WTC11 (cell line): ENCODE data around the gene CLCF1. TPM values are rescaled to one million over a fixed set of nuclear protein-coding genes. Genes with fewer than 3 reads are reported as not detected.

Source experiments
- ATAC-seq: fragments of 200-7000 bp; cut with Tn5 transposase; 2 replicates; pipeline ENCODE4 v1.10.0; 2021; ENCODE audit warnings: mild to moderate bottlenecking, moderate library complexity
- CTCF ChIA-PET: fragments of 300-600 bp; sonication (Branson Sonifier 250); formaldehyde crosslinking; loops from one replicate; lab custom pipeline; 2021; ENCODE audit warnings: antibody characterized with exemption; lab: Charles Lee
- POLR2A ChIA-PET: fragments of 350-600 bp; sonication (Branson Sonifier 250); formaldehyde crosslinking; loops from one replicate; lab custom pipeline; 2021; ENCODE audit warnings: antibody characterized with exemption; lab: Charles Lee
- DNase-seq: peaks from one replicate; pipeline ENCODE4 v3.0.0; 2021; ENCODE audit warnings: low spot score
- H3K27ac Mint-ChIP-seq: 2 replicates; pipeline ENCODE4 v1.8.0; 2021; ENCODE audit warnings: mixed read lengths
- H3K27me3 Mint-ChIP-seq: 2 replicates; pipeline ENCODE4 v1.8.0; 2021; ENCODE audit warnings: low read depth, mild to moderate bottlenecking, moderate library complexity, mixed read lengths
- H3K36me3 Mint-ChIP-seq: 2 replicates; pipeline ENCODE4 v1.8.0; 2021; ENCODE audit warnings: mixed read lengths
- H3K4me1 Mint-ChIP-seq: 2 replicates; pipeline ENCODE4 v1.8.0; 2022; ENCODE audit warnings: mixed read lengths
- H3K4me3 Mint-ChIP-seq: 2 replicates; pipeline ENCODE4 v1.8.0; 2021; ENCODE audit warnings: mild to moderate bottlenecking, moderate library complexity, mixed read lengths
- H3K9me3 Mint-ChIP-seq: 2 replicates; pipeline ENCODE4 v1.8.0; 2021; ENCODE audit warnings: mixed read lengths
- ATF2 ChIP-seq: sonication (generic); formaldehyde crosslinking; IDR thresholded peaks from 2 replicates; pipeline ENCODE4 v1.8.1; 2022; ENCODE audit warnings: low read depth, missing genetic modification reagents, borderline replicate concordance
- ATF3 ChIP-seq: sonication (generic); formaldehyde crosslinking; conservative IDR thresholded peaks from 2 replicates; pipeline ENCODE4 v1.8.1; 2022; ENCODE audit warnings: mild to moderate bottlenecking, missing genetic modification reagents
- GRHL2 ChIP-seq: fragments of 250-450 bp; sonication (Bioruptor Pico); IDR thresholded peaks from 2 replicates; pipeline ENCODE4 v1.8.0; 2022; ENCODE audit warnings: mild to moderate bottlenecking, moderate library complexity; ENCODE audit not compliant: insufficient replicate concordance, severe bottlenecking
- KAT7 ChIP-seq: sonication (generic); formaldehyde crosslinking; IDR thresholded peaks from 2 replicates; pipeline ENCODE4 v1.8.1; 2023; ENCODE audit warnings: missing genetic modification reagents, mild to moderate bottlenecking, borderline replicate concordance
- MAX ChIP-seq: sonication (generic); formaldehyde crosslinking; IDR thresholded peaks from 2 replicates; pipeline ENCODE4 v1.8.0; 2022; ENCODE audit warnings: mild to moderate bottlenecking, missing genetic modification reagents
- NFATC4 ChIP-seq: fragments of 250-450 bp; sonication (Bioruptor Pico); IDR thresholded peaks from 2 replicates; pipeline ENCODE4 v1.9.0; 2021; ENCODE audit warnings: mild to moderate bottlenecking
- SMAD4 ChIP-seq: sonication (generic); formaldehyde crosslinking; IDR thresholded peaks from 2 replicates; pipeline ENCODE4 v1.8.0; 2022; ENCODE audit warnings: mild to moderate bottlenecking, missing genetic modification reagents
- ZBTB21 ChIP-seq: sonication (generic); formaldehyde crosslinking; IDR thresholded peaks from 2 replicates; pipeline ENCODE4 v1.8.1; 2023; ENCODE audit warnings: mild to moderate bottlenecking, missing genetic modification reagents, borderline replicate concordance
- ZNF263 ChIP-seq: sonication (generic); formaldehyde crosslinking; IDR thresholded peaks from 2 replicates; pipeline ENCODE4 v1.8.1; 2022; ENCODE audit warnings: low read depth, mild to moderate bottlenecking, moderate library complexity, missing genetic modification reagents
- total RNA-seq: library from RNA; stranded (reverse); gene quantifications from 3 replicates; pipeline ENCODE4 v1.2.3, GENCODE V29; 2021
- TF ChIP-seq, protein P1 (sequence below): sonication (generic); formaldehyde crosslinking; IDR thresholded peaks from 2 replicates; pipeline ENCODE4 v1.8.1; 2022; ENCODE audit warnings: low read depth, mild to moderate bottlenecking, moderate library complexity, missing genetic modification reagents, borderline replicate concordance
- TF ChIP-seq, protein P2 (sequence below): sonication (generic); formaldehyde crosslinking; IDR thresholded peaks from 2 replicates; pipeline ENCODE4 v1.8.1; 2023; ENCODE audit warnings: mild to moderate bottlenecking, missing genetic modification reagents, borderline replicate concordance
- TF ChIP-seq, protein P3 (sequence below): fragments of 250-450 bp; sonication (Bioruptor Pico); IDR thresholded peaks from 2 replicates; pipeline ENCODE4 v1.8.0; 2021; ENCODE audit warnings: mild to moderate bottlenecking

The CLCF1 gene
- total RNA-seq, 1 experiment from 2014 or later: 0.92 TPM

DNA sequence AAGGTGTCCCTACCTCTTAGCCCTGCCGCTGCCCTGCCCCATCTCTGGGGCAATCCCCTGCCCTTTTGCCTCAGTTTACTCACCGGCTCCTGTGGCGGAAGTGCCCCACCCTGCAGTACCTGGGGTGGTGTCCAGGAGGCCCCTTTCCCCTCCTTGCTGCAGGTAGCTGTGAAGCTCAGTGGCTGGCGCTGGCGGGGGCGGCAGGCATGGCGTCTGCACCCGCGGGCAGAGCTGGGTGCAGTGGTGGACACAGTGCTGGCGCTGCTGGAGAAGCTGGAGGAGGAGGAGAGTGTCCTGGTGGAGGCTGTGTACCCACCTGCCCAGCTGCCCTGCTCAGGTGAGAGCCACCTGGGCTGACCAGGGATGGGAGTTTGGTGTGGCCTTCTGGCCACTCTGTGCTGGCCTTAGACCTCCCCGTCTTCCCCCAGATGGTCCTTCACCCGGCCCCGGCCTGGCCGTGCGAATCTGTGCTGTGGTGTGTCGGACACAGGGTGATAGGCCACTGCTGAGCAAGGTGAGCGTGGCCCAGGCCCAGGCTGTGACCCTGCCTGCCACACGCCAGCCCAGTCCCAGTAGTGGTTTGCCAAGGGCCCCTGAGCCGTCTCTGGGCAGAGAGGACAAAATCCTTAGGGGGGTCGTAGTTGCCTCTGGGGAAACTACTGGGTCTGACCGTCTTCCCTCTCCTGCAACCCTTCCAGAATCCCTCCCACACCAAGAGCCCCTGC lies 46.1 kb upstream of the CLCF1 start (continued):
- TF ChIP-seq ATF2 (CRISPR knock-in tag): no peak

- Mint-ChIP-seq H3K4me3 (no peak overlapping the region), H3K27ac (no peak overlapping the region)
- ATAC-seq: no peak
- TF ChIP-seq, protein P1, sequence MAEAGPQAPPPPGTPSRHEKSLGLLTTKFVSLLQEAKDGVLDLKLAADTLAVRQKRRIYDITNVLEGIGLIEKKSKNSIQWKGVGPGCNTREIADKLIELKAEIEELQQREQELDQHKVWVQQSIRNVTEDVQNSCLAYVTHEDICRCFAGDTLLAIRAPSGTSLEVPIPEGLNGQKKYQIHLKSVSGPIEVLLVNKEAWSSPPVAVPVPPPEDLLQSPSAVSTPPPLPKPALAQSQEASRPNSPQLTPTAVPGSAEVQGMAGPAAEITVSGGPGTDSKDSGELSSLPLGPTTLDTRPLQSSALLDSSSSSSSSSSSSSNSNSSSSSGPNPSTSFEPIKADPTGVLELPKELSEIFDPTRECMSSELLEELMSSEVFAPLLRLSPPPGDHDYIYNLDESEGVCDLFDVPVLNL (CRISPR knock-in tag): no peak
- TF ChIP-seq, all 79 proteins: peak for 0
- Mint-ChIP-seq H3K36me3 (no peaks in the 10 kb centered on the region), H3K27me3 (peaks cover 6% of the 10 kb centered on the region; the same call in 1 of the 2 replicates), H3K9me3 (no peaks in the 10 kb centered on the region), H3K4me1 (peaks cover 19% of the 10 kb centered on the region)
- ChIA-PET CTCF (interaction anchor here (0.8 to 4.1 kb wide), 4 partner anchors 12 to 67 kb away, joined by 3 to 45 read pairs (median 4); partner anchors contain the start of genes PPP1CA and TBC1D10C), POLR2A (interaction anchor here (0.8 to 2.5 kb wide), 3 partner anchors 11 to 453 kb away, joined by 3 to 7 read pairs (median 7); partner anchors contain the start of gene PPP1CA)
- no peak for DNase-seq
Measured at GRCh38 chr11:67418476-67419281, 45.3 kb upstream of the CLCF1 start.

GRCh38 chr11:67417425-67417824 lies 44.0 kb upstream of the CLCF1 start:
- CTCF ChIA-PET: interaction anchor here (1.6 kb wide), 1 partner anchor 35 kb away, joined by 3 read pairs; no protein-coding TSS in a partner anchor
- Mint-ChIP-seq H3K9me3 (no peaks in the 10 kb centered on the region), H3K27me3 (peaks cover 17% of the 10 kb centered on the region), H3K4me1 (peaks cover 17% of the 10 kb centered on the region), H3K4me3 (no peak overlapping the region), H3K36me3 (no peaks in the 10 kb centered on the region), H3K27ac (no peak overlapping the region)
- POLR2A ChIA-PET: interaction anchor here (2.3 kb wide), 1 partner anchor 16 kb away, joined by 7 read pairs; the partner anchor contains the start of gene PPP1CA
- ATAC-seq: no peak
- TF ChIP-seq ZBTB21 (CRISPR knock-in tag) (no peak), MAX (CRISPR knock-in tag) (no peak), SMAD4 (CRISPR knock-in tag) (no peak), GRHL2 (no peak), KAT7 (CRISPR knock-in tag) (no peak), ZNF263 (CRISPR knock-in tag) (no peak), ATF3 (CRISPR knock-in tag) (no peak), NFATC4 (no peak)
- TF ChIP-seq, protein P2, sequence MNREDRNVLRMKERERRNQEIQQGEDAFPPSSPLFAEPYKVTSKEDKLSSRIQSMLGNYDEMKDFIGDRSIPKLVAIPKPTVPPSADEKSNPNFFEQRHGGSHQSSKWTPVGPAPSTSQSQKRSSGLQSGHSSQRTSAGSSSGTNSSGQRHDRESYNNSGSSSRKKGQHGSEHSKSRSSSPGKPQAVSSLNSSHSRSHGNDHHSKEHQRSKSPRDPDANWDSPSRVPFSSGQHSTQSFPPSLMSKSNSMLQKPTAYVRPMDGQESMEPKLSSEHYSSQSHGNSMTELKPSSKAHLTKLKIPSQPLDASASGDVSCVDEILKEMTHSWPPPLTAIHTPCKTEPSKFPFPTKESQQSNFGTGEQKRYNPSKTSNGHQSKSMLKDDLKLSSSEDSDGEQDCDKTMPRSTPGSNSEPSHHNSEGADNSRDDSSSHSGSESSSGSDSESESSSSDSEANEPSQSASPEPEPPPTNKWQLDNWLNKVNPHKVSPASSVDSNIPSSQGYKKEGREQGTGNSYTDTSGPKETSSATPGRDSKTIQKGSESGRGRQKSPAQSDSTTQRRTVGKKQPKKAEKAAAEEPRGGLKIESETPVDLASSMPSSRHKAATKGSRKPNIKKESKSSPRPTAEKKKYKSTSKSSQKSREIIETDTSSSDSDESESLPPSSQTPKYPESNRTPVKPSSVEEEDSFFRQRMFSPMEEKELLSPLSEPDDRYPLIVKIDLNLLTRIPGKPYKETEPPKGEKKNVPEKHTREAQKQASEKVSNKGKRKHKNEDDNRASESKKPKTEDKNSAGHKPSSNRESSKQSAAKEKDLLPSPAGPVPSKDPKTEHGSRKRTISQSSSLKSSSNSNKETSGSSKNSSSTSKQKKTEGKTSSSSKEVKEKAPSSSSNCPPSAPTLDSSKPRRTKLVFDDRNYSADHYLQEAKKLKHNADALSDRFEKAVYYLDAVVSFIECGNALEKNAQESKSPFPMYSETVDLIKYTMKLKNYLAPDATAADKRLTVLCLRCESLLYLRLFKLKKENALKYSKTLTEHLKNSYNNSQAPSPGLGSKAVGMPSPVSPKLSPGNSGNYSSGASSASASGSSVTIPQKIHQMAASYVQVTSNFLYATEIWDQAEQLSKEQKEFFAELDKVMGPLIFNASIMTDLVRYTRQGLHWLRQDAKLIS (CRISPR knock-in tag): no peak
- TF ChIP-seq, protein P3, sequence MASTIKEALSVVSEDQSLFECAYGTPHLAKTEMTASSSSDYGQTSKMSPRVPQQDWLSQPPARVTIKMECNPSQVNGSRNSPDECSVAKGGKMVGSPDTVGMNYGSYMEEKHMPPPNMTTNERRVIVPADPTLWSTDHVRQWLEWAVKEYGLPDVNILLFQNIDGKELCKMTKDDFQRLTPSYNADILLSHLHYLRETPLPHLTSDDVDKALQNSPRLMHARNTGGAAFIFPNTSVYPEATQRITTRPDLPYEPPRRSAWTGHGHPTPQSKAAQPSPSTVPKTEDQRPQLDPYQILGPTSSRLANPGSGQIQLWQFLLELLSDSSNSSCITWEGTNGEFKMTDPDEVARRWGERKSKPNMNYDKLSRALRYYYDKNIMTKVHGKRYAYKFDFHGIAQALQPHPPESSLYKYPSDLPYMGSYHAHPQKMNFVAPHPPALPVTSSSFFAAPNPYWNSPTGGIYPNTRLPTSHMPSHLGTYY: no peak
- DNase-seq: no peak
